IMR-90 (cell line): Measurements from ENCODE around the gene TRIM5. TPM values are rescaled to one million over a fixed set of nuclear protein-coding genes. Genes with fewer than 3 reads are reported as not detected.

ENCODE experiments used
- ATAC-seq: fragments of 200-7000 bp; cut with Tn5 transposase; 2 replicates; pipeline ENCODE4 v1.9.1; 2020; ENCODE audit warnings: low read depth, mild to moderate bottlenecking, moderate library complexity
- BruUV-seq: library from RNA; stranded (reverse); fragments of 400-500 nt; replicated peaks from 2 replicates; lab custom pipeline; 2021; lab: Mats Ljungman, UMichigan
- CTCF ChIA-PET: fragments of 300-600 bp; formaldehyde crosslinking; extraction: SDS; loops from one replicate; lab custom pipeline; 2021; ENCODE audit warnings: antibody characterized with exemption; lab: Yijun Ruan, JAX
- POLR2A ChIA-PET: fragments of 300-600 bp; sonication (Branson Sonifier 250); formaldehyde crosslinking; loops from one replicate; lab custom pipeline; 2022; ENCODE audit warnings: antibody characterized with exemption; ENCODE audit not compliant: unreplicated experiment; lab: Charles Lee
- DNase-seq: peaks from one replicate; pipeline ENCODE4 v3.0.0; 2013
- H2AFZ ChIP-seq: replicated peaks from 2 replicates; pipeline ENCODE3; 2013; ENCODE audit warnings: low read length, mild to moderate bottlenecking; ENCODE audit not compliant: poor library complexity
- H2AK5ac ChIP-seq: 2 replicates; pipeline ENCODE4 v1.6.1; 2013; ENCODE audit warnings: low read depth, low read length, inconsistent platforms
- H2AK9ac ChIP-seq: replicated peaks from 2 replicates; pipeline ENCODE3; 2013; ENCODE audit warnings: mild to moderate bottlenecking, low read depth, low read length, moderate library complexity; ENCODE audit not compliant: poor library complexity
- H2BK120ac ChIP-seq: 2 replicates; pipeline ENCODE4 v1.6.1; 2013; ENCODE audit warnings: low read depth, low read length, inconsistent platforms
- H2BK15ac ChIP-seq: 3 replicates; pipeline ENCODE4 v1.6.1; 2013; ENCODE audit warnings: low read depth, low read length, inconsistent platforms
- H2BK20ac ChIP-seq: 2 replicates; pipeline ENCODE4 v1.6.1; 2013; ENCODE audit warnings: low read depth, mild to moderate bottlenecking, inconsistent platforms, low read length, moderate library complexity
- H2BK5ac ChIP-seq: 2 replicates; pipeline ENCODE4 v1.6.1; 2013; ENCODE audit warnings: mild to moderate bottlenecking, low read depth, low read length, inconsistent platforms; ENCODE audit not compliant: poor library complexity, severe bottlenecking
- H3K14ac ChIP-seq: replicated peaks from 2 replicates; pipeline ENCODE4 v1.6.1; 2013; ENCODE audit warnings: low read depth, low read length, inconsistent platforms
- H3K18ac ChIP-seq: 2 replicates; pipeline ENCODE4 v1.6.1; 2013; ENCODE audit warnings: low read depth, low read length, control low read depth
- H3K23ac ChIP-seq: 2 replicates; pipeline ENCODE4 v1.6.1; 2013; ENCODE audit warnings: low read depth, low read length, inconsistent platforms
- H3K27ac ChIP-seq: 2 replicates; pipeline ENCODE4 v1.5.1; 2013; ENCODE audit warnings: mild to moderate bottlenecking, control low read depth, low read length; ENCODE audit not compliant: insufficient read depth
- H3K27me3 ChIP-seq: 2 replicates; pipeline ENCODE4 v1.6.1; 2013; ENCODE audit warnings: low read length; ENCODE audit not compliant: control insufficient read depth, insufficient read depth
- H3K36me3 ChIP-seq: 2 replicates; pipeline ENCODE4 v1.6.1; 2013; ENCODE audit warnings: low read length, mixed read lengths; ENCODE audit not compliant: control insufficient read depth, insufficient read depth
- H3K4ac ChIP-seq: 2 replicates; pipeline ENCODE4 v1.6.1; 2013; ENCODE audit warnings: low read depth, low read length, inconsistent platforms
- H3K4me1 ChIP-seq: 2 replicates; pipeline ENCODE4 v1.6.1; 2013; ENCODE audit warnings: low read length, mixed read lengths; ENCODE audit not compliant: control insufficient read depth, insufficient read depth
- H3K4me2 ChIP-seq: 2 replicates; pipeline ENCODE4 v1.6.1; 2013; ENCODE audit warnings: low read depth, mild to moderate bottlenecking, control low read depth, low read length, moderate library complexity
- H3K4me3 ChIP-seq: 2 replicates; pipeline ENCODE4 v1.5.1; 2013; ENCODE audit warnings: low read depth, mild to moderate bottlenecking, control low read depth, low read length, moderate library complexity; ENCODE audit not compliant: insufficient read depth
- H3K56ac ChIP-seq: 2 replicates; pipeline ENCODE4 v1.6.1; 2013; ENCODE audit warnings: low read length, inconsistent platforms; ENCODE audit not compliant: insufficient read depth; ENCODE audit errors: extremely low read depth
- H3K79me1 ChIP-seq, 2 experiments: 2 replicates each; pipeline ENCODE4 v1.6.1; 2013; ENCODE audit warnings: low read length in 2 of 2, inconsistent platforms in 1 of 2, low read depth in 1 of 2
- H3K9ac ChIP-seq: 2 replicates; pipeline ENCODE4 v1.6.1; 2013; ENCODE audit warnings: low read depth, low read length, control low read depth
- H3K9me1 ChIP-seq: 2 replicates; pipeline ENCODE4 v1.6.1; 2013; ENCODE audit warnings: low read length, inconsistent platforms; ENCODE audit not compliant: insufficient read depth
- H3K9me3 ChIP-seq: 2 replicates; pipeline ENCODE4 v1.6.1; 2013; ENCODE audit warnings: low read length; ENCODE audit not compliant: control insufficient read depth, insufficient read depth
- H4K20me1 ChIP-seq: 2 replicates; pipeline ENCODE4 v1.6.1; 2013; ENCODE audit warnings: low read length, inconsistent platforms; ENCODE audit not compliant: insufficient read depth
- H4K5ac ChIP-seq: 2 replicates; pipeline ENCODE4 v1.6.1; 2013; ENCODE audit warnings: mild to moderate bottlenecking, low read depth, low read length, control low read depth
- H4K8ac ChIP-seq, 2 experiments: 2 replicates each; pipeline ENCODE4 v1.6.1; 2013; ENCODE audit warnings: low read depth in 2 of 2, low read length in 2 of 2, control low read depth in 1 of 2, inconsistent platforms in 1 of 2
- H4K91ac ChIP-seq: 2 replicates; pipeline ENCODE4 v1.6.1; 2013; ENCODE audit warnings: low read depth, low read length, inconsistent platforms; ENCODE audit not compliant: insufficient read depth
- BHLHE40 ChIP-seq: fragments of 150-350 bp; IDR thresholded peaks from 2 replicates; pipeline ENCODE4 v1.6.1; 2016; ENCODE audit warnings: mild to moderate bottlenecking, low read depth, low read length
- CEBPB ChIP-seq: IDR thresholded peaks from 2 replicates; pipeline ENCODE4 v1.6.1; 2012; ENCODE audit warnings: low read depth, low read length, improper control_type of control experiment
- CTCF ChIP-seq: conservative IDR thresholded peaks from 2 replicates; pipeline ENCODE4 v1.5.1; 2012; ENCODE audit warnings: mild to moderate bottlenecking, low read depth, low read length, improper control_type of control experiment
- FOS ChIP-seq: fragments of 150-350 bp; IDR thresholded peaks from 2 replicates; pipeline ENCODE4 v1.6.1; 2016; ENCODE audit warnings: low read depth, low read length
- NFE2L2 ChIP-seq: fragments of 150-350 bp; IDR thresholded peaks from 2 replicates; pipeline ENCODE4 v1.6.1; 2016; ENCODE audit warnings: low read depth, mild to moderate bottlenecking, low read length
- POLR2A ChIP-seq: IDR thresholded peaks from 2 replicates; pipeline ENCODE4 v1.6.1; 2012; ENCODE audit warnings: mild to moderate bottlenecking, low read depth, low read length
- RCOR1 ChIP-seq: IDR thresholded peaks from 2 replicates; pipeline ENCODE4 v1.6.1; 2012; ENCODE audit warnings: mild to moderate bottlenecking, low read length, improper control_type of control experiment; ENCODE audit not compliant: insufficient replicate concordance
- WGBS, 2 experiments: methylation state at CpG; one replicate each; pipeline versions ENCODE4 v1.1.5 to v1.1.7; 2013; ENCODE audit warnings: missing lambda C conversion rate in 2 of 2; ENCODE audit not compliant: insufficient read length in 1 of 2; ENCODE audit errors: extremely low coverage in 2 of 2; 5-methylcytosine and 5-hydroxymethylcytosine counted together
- dilution Hi-C: fragments of 300-500 bp; cut with HindIII; formaldehyde crosslinking; loops from one replicate; pipeline ENCODE4 v1.14.3; 2018; ENCODE audit warnings: low sequenced_read_pairs; ENCODE audit not compliant: unreplicated experiment
- in situ Hi-C: fragments of 300-500 bp; cut with MboI; formaldehyde crosslinking; loops from 3 replicates; pipeline ENCODE4 v1.14.3; 2019; ENCODE audit warnings: low sequenced_read_pairs, inconsistent platforms, mixed read lengths
- intact Hi-C: fragments of 100-400 bp; cut with micrococcal nuclease; formaldehyde crosslinking; loops from 2 replicates; pipeline ENCODE4 v1.10.0; 2022
- polyA plus RNA-seq, 3 experiments: library from polyadenylated mRNA; depleted of rRNA; stranded (reverse); fragments of >200 nt; gene quantifications; 2 replicates each; pipeline ENCODE4 v1.2.3, GENCODE V29; 2012; ENCODE audit warnings: low replicate concordance in 1 of 3
- total RNA-seq: library from RNA; depleted of rRNA; stranded (reverse); fragments of >200 nt; gene quantifications from 2 replicates; pipeline ENCODE4 v1.2.3, GENCODE V29; 2012

TRIM5 gene
- total and polyA plus RNA-seq, 2 of the 4 experiments (the other 2 are of a cell fraction): 32.6 to 49.1 TPM

GRCh38 chr11:5663511-5663910, 21.4 kb downstream of the TRIM5 start:
- peaks cover 17% of the 10 kb centered on the region for H3K36me3 ChIP-seq
- H3K79me1 ChIP-seq: peaks cover 0 to 4% of the 10 kb centered on the region in 2 experiments; a peak in 1 of 4 replicates
- no peaks in the 10 kb centered on the region for H3K27me3 ChIP-seq
- no peak overlapping the region for H3K4me3 ChIP-seq
- H4K20me1 ChIP-seq: no peaks in the 10 kb centered on the region
- no peak overlapping the region for H2BK5ac ChIP-seq
- no peak overlapping the region for H3K27ac ChIP-seq
- intact Hi-C loops (no loop called here), in situ Hi-C loops (no loop called here), dilution Hi-C loops (no loop called here)
- no peak overlapping the region for H2AK5ac ChIP-seq
- BruUV-seq: no TSS peak
- no peak overlapping the region for H3K4ac ChIP-seq
- no CpG with 5 or more reads among the region's 2 CpGs for WGBS, 2 experiments
- H3K4me1 ChIP-seq: no peaks in the 10 kb centered on the region; the same call in 1 of the 2 replicates
- H2AK9ac ChIP-seq: no peak overlapping the region
- H3K23ac ChIP-seq: no peak overlapping the region
- no peak overlapping the region for H3K18ac ChIP-seq
- no peak overlapping the region for H3K14ac ChIP-seq
- no peak overlapping the region for H2BK20ac ChIP-seq
- H3K4me2 ChIP-seq: no peak overlapping the region
- ChIA-PET CTCF (no interaction called here), POLR2A (no interaction called here)
- no peak overlapping the region for H2BK15ac ChIP-seq
- DNase-seq (no peak), ATAC-seq (no peak)
- no peak overlapping the region for H4K5ac ChIP-seq
- no peak overlapping the region for H2AFZ ChIP-seq
- TF ChIP-seq CTCF (no peak), FOS (no peak), RCOR1 (no peak), POLR2A (no peak), CEBPB (peak; percentile 91), NFE2L2 (no peak), BHLHE40 (no peak)
- H4K8ac ChIP-seq: no peak overlapping the region
- H2BK120ac ChIP-seq: no peak overlapping the region
- no peaks in the 10 kb centered on the region for H3K9me1 ChIP-seq
- H3K9me3 ChIP-seq: no peaks in the 10 kb centered on the region
- H3K56ac ChIP-seq: no peak overlapping the region
- no peak overlapping the region for H3K9ac ChIP-seq
- H4K91ac ChIP-seq: no peak overlapping the region
